PC-3 (cell line): ENCODE measurements around the gene CEP78. TPM values are rescaled to one million over a fixed set of nuclear protein-coding genes. Genes with fewer than 3 reads are reported as not detected.

ENCODE experiments used
- ATAC-seq: fragments of 200-7000 bp; cut with Tn5 transposase; 2 replicates; pipeline ENCODE4 v1.9.1; 2020; ENCODE audit warnings: mild to moderate bottlenecking, moderate library complexity
- BruUV-seq: library from RNA; stranded (reverse); fragments of 400-500 nt; replicated peaks from 2 replicates; lab custom pipeline; 2021; lab: Mats Ljungman, UMichigan
- CTCF ChIA-PET: fragments of 300-600 bp; sonication (Branson Sonifier 250); formaldehyde crosslinking; loops from one replicate; lab custom pipeline; 2022; ENCODE audit warnings: antibody characterized with exemption; lab: Charles Lee
- POLR2A ChIA-PET: fragments of 300-600 bp; sonication (Branson Sonifier 250); formaldehyde crosslinking; loops from one replicate; lab custom pipeline; 2022; ENCODE audit warnings: antibody characterized with exemption; ENCODE audit not compliant: unreplicated experiment; lab: Charles Lee
- DNase-seq: peaks from one replicate; pipeline ENCODE4 v3.0.0-alpha.2; 2015
- H2AFZ ChIP-seq: fragments of 300-600 bp; sonication (generic); 2 replicates; pipeline ENCODE4 v1.6.0; 2016; ENCODE audit warnings: antibody characterized with exemption, low read length
- H3F3A ChIP-seq: fragments of 300-600 bp; sonication (generic); one replicate; pipeline ENCODE4 v1.6.0; 2017; ENCODE audit warnings: antibody characterized with exemption, low read length, control low read depth, mild to moderate bottlenecking; ENCODE audit not compliant: unreplicated experiment
- H3K27ac ChIP-seq: fragments of 300-600 bp; sonication (generic); 2 replicates; pipeline ENCODE4 v1.5.1; 2016; ENCODE audit warnings: mild to moderate bottlenecking, low read length
- H3K27me3 ChIP-seq: fragments of 300-600 bp; sonication (generic); 2 replicates; pipeline ENCODE4 v1.6.1; 2016; ENCODE audit warnings: low read length, mixed read lengths
- H3K36me3 ChIP-seq: fragments of 300-600 bp; sonication (generic); 2 replicates; pipeline ENCODE4 v1.6.1; 2016; ENCODE audit warnings: low read depth, mixed run types, low read length, mixed read lengths
- H3K4me1 ChIP-seq: fragments of 300-600 bp; sonication (generic); 2 replicates; pipeline ENCODE4 v1.5.1; 2016; ENCODE audit warnings: low read length; ENCODE audit not compliant: insufficient read depth
- H3K4me2 ChIP-seq: fragments of 300-600 bp; sonication (generic); 2 replicates; pipeline ENCODE4 v1.6.0; 2016; ENCODE audit warnings: low read length
- H3K4me3 ChIP-seq: fragments of 300-600 bp; sonication (generic); 2 replicates; pipeline ENCODE4 v1.5.1; 2016; ENCODE audit warnings: mild to moderate bottlenecking, low read length, mixed read lengths
- H3K79me2 ChIP-seq: fragments of 300-600 bp; sonication (generic); 2 replicates; pipeline ENCODE4 v1.6.1; 2017; ENCODE audit warnings: low read length, mixed read lengths
- H3K9ac ChIP-seq: fragments of 300-600 bp; sonication (generic); 2 replicates; pipeline ENCODE4 v1.6.0; 2016; ENCODE audit warnings: mild to moderate bottlenecking, low read length
- H3K9me2 ChIP-seq: fragments of 300-600 bp; sonication (generic); replicated peaks from 2 replicates; pipeline ENCODE4 v1.6.1; 2016; ENCODE audit warnings: mixed run types, low read length, mixed read lengths
- H3K9me3 ChIP-seq: fragments of 300-600 bp; sonication (generic); 2 replicates; pipeline ENCODE4 v1.6.1; 2016; ENCODE audit warnings: low read length, mixed read lengths
- H4K20me1 ChIP-seq: fragments of 300-600 bp; sonication (generic); 2 replicates; pipeline ENCODE4 v1.6.1; 2016; ENCODE audit warnings: low read length, mixed read lengths
- EZH2 ChIP-seq: fragments of 300-600 bp; sonication (generic); IDR thresholded peaks from one replicate; pipeline ENCODE4 v1.6.1; 2017; ENCODE audit warnings: antibody characterized with exemption, mild to moderate bottlenecking, low read length; ENCODE audit not compliant: unreplicated experiment
- EZH2phosphoT487 ChIP-seq: fragments of 300-600 bp; sonication (generic); IDR thresholded peaks from 2 replicates; pipeline ENCODE4 v1.6.1; 2018; ENCODE audit warnings: mild to moderate bottlenecking, antibody characterized with exemption, low read length, borderline replicate concordance
- intact Hi-C: fragments of 100-400 bp; cut with micrococcal nuclease; formaldehyde crosslinking; loops from 2 replicates; pipeline ENCODE4 v1.9.0; 2023
- total RNA-seq: library from RNA; depleted of rRNA; stranded (reverse); fragments of >200 nt; gene quantifications from 2 replicates; pipeline ENCODE4 v1.2.3, GENCODE V29; 2014
- TF ChIP-seq, protein P1 (sequence below): fragments of 300-600 bp; sonication (generic); conservative IDR thresholded peaks from 2 replicates; pipeline ENCODE4 v1.5.1; 2017; ENCODE audit warnings: antibody characterized with exemption, low read depth, mild to moderate bottlenecking, low read length

Gene CEP78
- total RNA-seq, 1 experiment from 2014 or later = 52.5 TPM

DNA sequence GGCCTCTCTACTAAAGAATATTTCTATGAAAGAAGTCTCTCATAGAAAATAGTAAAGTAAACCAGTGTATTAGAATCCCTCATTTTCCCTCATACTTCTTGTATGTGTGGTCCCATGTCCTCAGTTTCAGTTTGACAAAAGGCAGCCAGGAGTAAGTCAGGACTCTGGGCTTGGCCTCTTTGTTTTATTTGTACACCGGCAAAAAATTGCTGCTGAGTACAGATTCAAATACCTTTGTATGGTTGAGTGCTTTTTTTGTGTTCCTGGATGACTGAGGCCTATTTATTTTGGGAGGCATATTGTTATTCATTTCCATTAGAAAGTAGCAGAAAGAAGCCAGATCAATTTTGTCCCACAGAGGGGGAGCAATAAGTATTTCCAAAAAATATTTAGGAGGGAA lies 47.3 kb upstream of the CEP78 start:
- BruUV-seq = no TSS peak

DNA sequence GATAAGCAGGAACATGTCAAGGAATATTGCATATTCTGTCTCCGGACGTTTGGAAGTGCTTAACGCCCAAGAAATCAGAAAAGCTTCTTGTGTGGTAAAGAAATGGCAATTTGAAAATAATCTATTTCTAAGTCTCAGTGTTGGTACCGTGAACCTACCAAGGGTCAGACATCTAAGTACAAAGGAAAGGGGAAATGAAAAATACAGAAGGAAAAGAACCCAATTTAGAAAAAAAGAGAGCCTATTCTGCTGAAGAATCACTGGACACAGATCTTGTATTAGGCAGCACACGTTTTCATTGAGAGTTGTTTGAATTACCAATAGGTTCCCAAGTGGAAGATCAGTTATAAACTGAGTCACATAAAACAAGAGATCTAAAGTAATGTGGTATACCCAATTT lies 46.9 kb upstream of the CEP78 start:
- Histone ChIP-seq H3K27me3 (no peaks in the 10 kb centered on the region), H3K36me3 (no peaks in the 10 kb centered on the region), H3K9me2 (no peaks in the 10 kb centered on the region), H4K20me1 (no peaks in the 10 kb centered on the region), H3K79me2 (no peaks in the 10 kb centered on the region), H3K9me3 (no peaks in the 10 kb centered on the region), H3K4me2 (no peak overlapping the region), H3K4me1 (no peaks in the 10 kb centered on the region), H3K9ac (no peak overlapping the region), H3F3A (no peaks in the 10 kb centered on the region), H3K4me3 (no peak overlapping the region), H2AFZ (no peak overlapping the region), H3K27ac (no peak overlapping the region)
- ATAC-seq (no peak), DNase-seq (no peak)
- ChIA-PET CTCF (no interaction called here), POLR2A (no interaction called here)
- TF ChIP-seq, protein P1, sequence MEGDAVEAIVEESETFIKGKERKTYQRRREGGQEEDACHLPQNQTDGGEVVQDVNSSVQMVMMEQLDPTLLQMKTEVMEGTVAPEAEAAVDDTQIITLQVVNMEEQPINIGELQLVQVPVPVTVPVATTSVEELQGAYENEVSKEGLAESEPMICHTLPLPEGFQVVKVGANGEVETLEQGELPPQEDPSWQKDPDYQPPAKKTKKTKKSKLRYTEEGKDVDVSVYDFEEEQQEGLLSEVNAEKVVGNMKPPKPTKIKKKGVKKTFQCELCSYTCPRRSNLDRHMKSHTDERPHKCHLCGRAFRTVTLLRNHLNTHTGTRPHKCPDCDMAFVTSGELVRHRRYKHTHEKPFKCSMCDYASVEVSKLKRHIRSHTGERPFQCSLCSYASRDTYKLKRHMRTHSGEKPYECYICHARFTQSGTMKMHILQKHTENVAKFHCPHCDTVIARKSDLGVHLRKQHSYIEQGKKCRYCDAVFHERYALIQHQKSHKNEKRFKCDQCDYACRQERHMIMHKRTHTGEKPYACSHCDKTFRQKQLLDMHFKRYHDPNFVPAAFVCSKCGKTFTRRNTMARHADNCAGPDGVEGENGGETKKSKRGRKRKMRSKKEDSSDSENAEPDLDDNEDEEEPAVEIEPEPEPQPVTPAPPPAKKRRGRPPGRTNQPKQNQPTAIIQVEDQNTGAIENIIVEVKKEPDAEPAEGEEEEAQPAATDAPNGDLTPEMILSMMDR = no peak
- TF ChIP-seq EZH2phosphoT487 (no peak), EZH2 (no peak)
- no TSS peak for BruUV-seq
- intact Hi-C loops = no loop called here

More for the DNA sequence above, 47.3 kb upstream of the CEP78 start:
- Histone ChIP-seq H3K9me3 (no peaks in the 10 kb centered on the region), H3K4me2 (no peak overlapping the region), H3K36me3 (no peaks in the 10 kb centered on the region), H3K27ac (no peak overlapping the region), H3F3A (no peaks in the 10 kb centered on the region), H3K9me2 (no peaks in the 10 kb centered on the region), H3K27me3 (no peaks in the 10 kb centered on the region), H3K79me2 (no peaks in the 10 kb centered on the region), H4K20me1 (no peaks in the 10 kb centered on the region), H3K4me1 (no peaks in the 10 kb centered on the region), H3K4me3 (no peak overlapping the region), H2AFZ (no peak overlapping the region), H3K9ac (no peak overlapping the region)
- TF ChIP-seq EZH2 (no peak), EZH2phosphoT487 (no peak)
- TF ChIP-seq, protein P1 = no peak
- ATAC-seq = no peak
- CTCF ChIA-PET = no interaction called here
- no peak for DNase-seq
- POLR2A ChIA-PET = no interaction called here
- intact Hi-C loops = no loop called here

DNA sequence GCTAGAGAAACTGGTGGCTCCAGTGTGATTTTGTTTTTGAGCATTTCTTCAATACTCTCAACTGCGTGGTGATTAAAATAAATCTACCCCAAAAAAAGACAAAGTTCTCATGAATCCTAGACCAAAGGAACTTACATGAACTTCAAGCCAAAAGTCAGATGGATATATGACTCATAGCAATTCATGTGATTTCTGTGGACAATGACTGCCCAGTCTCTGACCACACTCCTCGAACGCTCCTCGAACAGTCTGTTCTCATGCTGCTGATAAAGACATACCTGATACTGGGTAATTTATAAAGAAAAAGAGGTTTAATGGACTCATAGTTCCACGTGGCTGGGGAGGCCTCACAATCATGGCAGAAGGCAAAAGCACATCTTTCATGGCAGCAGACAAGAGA lies 46.4 kb upstream of the CEP78 start:
- no peak for ATAC-seq
- Histone ChIP-seq H3K9me2 (no peaks in the 10 kb centered on the region), H3K79me2 (no peaks in the 10 kb centered on the region), H3K27me3 (no peaks in the 10 kb centered on the region), H3K4me2 (no peak overlapping the region), H3K9me3 (no peaks in the 10 kb centered on the region), H3K4me3 (no peak overlapping the region), H2AFZ (no peak overlapping the region), H3F3A (no peaks in the 10 kb centered on the region), H3K27ac (no peak overlapping the region), H4K20me1 (no peaks in the 10 kb centered on the region), H3K36me3 (no peaks in the 10 kb centered on the region), H3K9ac (no peak overlapping the region), H3K4me1 (no peaks in the 10 kb centered on the region)
- no peak for TF ChIP-seq EZH2phosphoT487
- no peak for TF ChIP-seq EZH2
- TF ChIP-seq, protein P1 = no peak
- BruUV-seq = no TSS peak
- ChIA-PET POLR2A (no interaction called here), CTCF (no interaction called here)
- DNase-seq = no peak
- intact Hi-C loops = no loop called here
